HG02885 (cell line): ENCODE data around the gene KBTBD3.

Source experiments
- ATAC-seq: cut with Tn5 transposase; IDR thresholded peaks from one replicate; pipeline ENCODE4 v1.9.1; 2021; ENCODE audit warnings: mild to moderate bottlenecking; ENCODE audit not compliant: unreplicated experiment, poor library complexity

The KBTBD3 gene

GRCh38 chr11:106076919-106077608, at the start of gene KBTBD3:
Gene KBTBD3, minus strand, starts transcription at chr11:106077347. Its CDS starts 18,250 bp downstream, at chr11:106059097.
- peak; percentile 93 for ATAC-seq

GRCh38 chr11:106121570-106122320, 44.6 kb upstream of the KBTBD3 start:
- no peak for ATAC-seq

- peak; percentile 44 for ATAC-seq
These were observed 28.8 kb upstream of the KBTBD3 start for GRCh38 chr11:106105986-106106385.

- no peak for ATAC-seq
These were observed 24.7 kb upstream of the KBTBD3 start for GRCh38 chr11:106101819-106102218.

- ATAC-seq, result no peak
These were observed 24.2 kb upstream of the KBTBD3 start for GRCh38 chr11:106101370-106101769.

- ATAC-seq, result no peak
These were observed 21.9 kb upstream of the KBTBD3 start for GRCh38 chr11:106098893-106099553.

GRCh38 chr11:106092446-106092845, 15.3 kb upstream of the KBTBD3 start:
- ATAC-seq, result peak; percentile 44

- ATAC-seq, result peak; percentile 97
These were observed 14.5 kb upstream of the KBTBD3 start for GRCh38 chr11:106091480-106092123.

GRCh38 chr11:106088896-106089295, 11.7 kb upstream of the KBTBD3 start:
- no peak for ATAC-seq

- no peak for ATAC-seq
These were observed 10.8 kb upstream of the KBTBD3 start for GRCh38 chr11:106087815-106088435.

GRCh38 chr11:106086850-106087249, 9.7 kb upstream of the KBTBD3 start:
- ATAC-seq, result no peak

GRCh38 chr11:106086135-106086534, 9.0 kb upstream of the KBTBD3 start:
- no peak for ATAC-seq

GRCh38 chr11:106082096-106082495, 4.9 kb upstream of the KBTBD3 start:
- no peak for ATAC-seq

- peak; percentile 23 for ATAC-seq
These were observed 685 bp upstream of the KBTBD3 start, which contains the start of gene AASDHPPT for GRCh38 chr11:106077609-106078455. Gene AASDHPPT, plus strand, starts transcription at chr11:106077662. Its CDS starts 49 bp downstream, at chr11:106077711.

- no peak for ATAC-seq
These were observed 802 bp downstream of the KBTBD3 start for GRCh38 chr11:106076171-106076918.

- no peak for ATAC-seq
These were observed 4.3 kb downstream of the KBTBD3 start for GRCh38 chr11:106072804-106073203.

- ATAC-seq, result no peak
These were observed 6.5 kb downstream of the KBTBD3 start for GRCh38 chr11:106070606-106071005.

- ATAC-seq, result peak; percentile 70
These were observed 14.1 kb downstream of the KBTBD3 start for GRCh38 chr11:106063009-106063408.
